Kidney epithelial cell (primary cell): ENCODE data around the gene MEIS3. TPM values are rescaled to one million over a fixed set of nuclear protein-coding genes. Genes with fewer than 3 reads are reported as not detected.

Experiments
- DNase-seq: peaks from one replicate; pipeline ENCODE4 v3.0.0-alpha.2; 2010; ENCODE audit warnings: low read depth
- H3K27me3 ChIP-seq: 2 replicates; pipeline ENCODE4 v1.6.0; 2011; ENCODE audit warnings: low read length; ENCODE audit not compliant: control insufficient read depth, insufficient read depth
- H3K36me3 ChIP-seq: 2 replicates; pipeline ENCODE4 v1.5.1; 2011; ENCODE audit warnings: low read length; ENCODE audit not compliant: control insufficient read depth, insufficient read depth
- H3K4me3 ChIP-seq: 2 replicates; pipeline ENCODE4 v1.5.1; 2011; ENCODE audit warnings: low read depth, mild to moderate bottlenecking, control low read depth, low read length
- total RNA-seq: library from RNA; depleted of rRNA; stranded (reverse); fragments of >200 nt; gene quantifications from 2 replicates; pipeline ENCODE4 v1.2.3, GENCODE V29; 2015
- TF ChIP-seq, protein P1 (sequence below): IDR thresholded peaks from 2 replicates; pipeline ENCODE4 v1.5.1; 2011; ENCODE audit warnings: mild to moderate bottlenecking, moderate library complexity, low read length, control low read depth, inconsistent platforms; ENCODE audit not compliant: insufficient read depth, poor library complexity, severe bottlenecking

MEIS3 gene
- total RNA-seq, 1 donor from 2014 or later, result 2.3 TPM

DNA sequence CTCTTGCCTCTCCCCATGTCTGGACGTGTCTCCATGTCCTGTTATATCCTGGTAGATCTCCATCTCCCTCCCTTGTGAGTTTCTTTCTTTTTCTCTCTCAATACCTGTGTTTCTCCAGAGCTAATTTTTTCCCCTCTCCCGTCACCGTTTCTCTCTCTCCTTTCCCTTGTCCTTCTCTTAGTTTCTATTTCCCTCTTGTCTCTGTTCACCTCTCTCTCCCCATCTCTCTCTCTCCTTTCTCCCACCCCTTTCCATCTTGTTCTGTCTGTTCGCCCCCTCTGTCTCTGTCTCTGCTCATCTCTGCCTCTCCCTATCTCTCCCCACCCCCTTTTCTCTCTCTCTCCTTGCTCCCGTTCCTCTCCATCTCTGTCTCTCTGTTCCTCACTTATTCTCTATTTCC is 39.3 kb upstream of the MEIS3 start:
- peaks cover 58% of the 10 kb centered on the region for H3K27me3 ChIP-seq
- DNase-seq, result no peak
- H3K36me3 ChIP-seq, result no peaks in the 10 kb centered on the region
- no peak overlapping the region for H3K4me3 ChIP-seq
- TF ChIP-seq, protein P1, sequence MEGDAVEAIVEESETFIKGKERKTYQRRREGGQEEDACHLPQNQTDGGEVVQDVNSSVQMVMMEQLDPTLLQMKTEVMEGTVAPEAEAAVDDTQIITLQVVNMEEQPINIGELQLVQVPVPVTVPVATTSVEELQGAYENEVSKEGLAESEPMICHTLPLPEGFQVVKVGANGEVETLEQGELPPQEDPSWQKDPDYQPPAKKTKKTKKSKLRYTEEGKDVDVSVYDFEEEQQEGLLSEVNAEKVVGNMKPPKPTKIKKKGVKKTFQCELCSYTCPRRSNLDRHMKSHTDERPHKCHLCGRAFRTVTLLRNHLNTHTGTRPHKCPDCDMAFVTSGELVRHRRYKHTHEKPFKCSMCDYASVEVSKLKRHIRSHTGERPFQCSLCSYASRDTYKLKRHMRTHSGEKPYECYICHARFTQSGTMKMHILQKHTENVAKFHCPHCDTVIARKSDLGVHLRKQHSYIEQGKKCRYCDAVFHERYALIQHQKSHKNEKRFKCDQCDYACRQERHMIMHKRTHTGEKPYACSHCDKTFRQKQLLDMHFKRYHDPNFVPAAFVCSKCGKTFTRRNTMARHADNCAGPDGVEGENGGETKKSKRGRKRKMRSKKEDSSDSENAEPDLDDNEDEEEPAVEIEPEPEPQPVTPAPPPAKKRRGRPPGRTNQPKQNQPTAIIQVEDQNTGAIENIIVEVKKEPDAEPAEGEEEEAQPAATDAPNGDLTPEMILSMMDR, result no peak

- H3K27me3 ChIP-seq, result peaks cover 63% of the 10 kb centered on the region
- no peaks in the 10 kb centered on the region for H3K36me3 ChIP-seq
- no peak overlapping the region for H3K4me3 ChIP-seq
- DNase-seq, result no peak
- TF ChIP-seq, protein P1, result no peak
Measured at GRCh38 chr19:47456721-47457474, 37.6 kb upstream of the MEIS3 start.

DNA sequence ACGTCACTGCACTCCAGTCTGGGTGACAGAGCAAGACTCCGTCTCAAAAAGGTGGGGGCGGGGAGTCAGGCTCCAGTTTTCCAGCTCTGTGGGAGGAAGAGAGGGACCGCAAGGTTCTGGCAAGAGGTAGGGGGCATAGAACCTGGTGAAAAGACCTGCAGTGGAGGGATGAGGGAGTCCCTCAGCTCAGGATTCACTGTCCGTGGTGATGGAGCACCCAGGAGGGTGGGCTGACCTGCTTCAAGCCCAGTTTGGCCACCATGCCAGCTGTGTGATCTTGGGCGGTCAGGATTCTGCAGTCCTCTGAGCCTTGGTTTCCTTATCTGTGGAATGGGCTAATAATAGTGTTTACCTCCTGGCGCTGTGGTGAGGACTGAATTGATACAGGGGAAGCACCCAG is 31.2 kb upstream of the MEIS3 start:
- peaks cover 67% of the 10 kb centered on the region for H3K27me3 ChIP-seq
- TF ChIP-seq, protein P1, result no peak

GRCh38 chr19:47448360-47448727 is 29.0 kb upstream of the MEIS3 start:
- no peaks in the 10 kb centered on the region for H3K36me3 ChIP-seq
- TF ChIP-seq, protein P1, result no peak
- no peak overlapping the region for H3K4me3 ChIP-seq
- peaks cover 73% of the 10 kb centered on the region for H3K27me3 ChIP-seq
- DNase-seq, result no peak

More for the DNA sequence above, 31.2 kb upstream of the MEIS3 start:
- no peak for DNase-seq
- no peaks in the 10 kb centered on the region for H3K36me3 ChIP-seq
- no peak overlapping the region for H3K4me3 ChIP-seq

- Histone ChIP-seq H3K27me3 (peaks cover 76% of the 10 kb centered on the region), H3K4me3 (no peak overlapping the region), H3K36me3 (no peaks in the 10 kb centered on the region)
- TF ChIP-seq, protein P1, result no peak
- no peak for DNase-seq
Measured at GRCh38 chr19:47447470-47448359, 28.4 kb upstream of the MEIS3 start.
